ENCODE measurements around the gene DNASE1L2.

DNASE1L2 gene

DNA sequence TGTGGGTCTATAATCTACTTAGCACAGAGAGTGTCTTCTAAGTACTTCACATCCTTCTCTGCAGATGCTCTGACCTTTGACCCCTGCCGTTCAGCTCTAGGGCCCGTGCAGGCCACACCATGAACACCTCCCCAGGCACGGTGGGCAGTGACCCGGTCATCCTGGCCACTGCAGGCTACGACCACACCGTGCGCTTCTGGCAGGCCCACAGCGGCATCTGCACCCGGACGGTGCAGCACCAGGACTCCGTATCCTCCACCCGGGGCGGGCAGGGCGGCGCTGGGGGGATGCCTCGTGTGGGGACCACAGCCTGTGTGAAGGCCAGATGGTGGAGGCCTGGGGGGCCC, 30.3 kb upstream of the DNASE1L2 start:
- CTCF ChIA-PET: interaction anchor here (1.0 to 2.7 kb wide), 3 partner anchors 9 to 46 kb away, joined by 3 to 13 read pairs (median 4); partner anchors contain the start of genes ECI1 and PGP
- no peak for DNase-seq (ENCODE audit: extremely low spot score)
- TF ChIP-seq, protein P1, sequence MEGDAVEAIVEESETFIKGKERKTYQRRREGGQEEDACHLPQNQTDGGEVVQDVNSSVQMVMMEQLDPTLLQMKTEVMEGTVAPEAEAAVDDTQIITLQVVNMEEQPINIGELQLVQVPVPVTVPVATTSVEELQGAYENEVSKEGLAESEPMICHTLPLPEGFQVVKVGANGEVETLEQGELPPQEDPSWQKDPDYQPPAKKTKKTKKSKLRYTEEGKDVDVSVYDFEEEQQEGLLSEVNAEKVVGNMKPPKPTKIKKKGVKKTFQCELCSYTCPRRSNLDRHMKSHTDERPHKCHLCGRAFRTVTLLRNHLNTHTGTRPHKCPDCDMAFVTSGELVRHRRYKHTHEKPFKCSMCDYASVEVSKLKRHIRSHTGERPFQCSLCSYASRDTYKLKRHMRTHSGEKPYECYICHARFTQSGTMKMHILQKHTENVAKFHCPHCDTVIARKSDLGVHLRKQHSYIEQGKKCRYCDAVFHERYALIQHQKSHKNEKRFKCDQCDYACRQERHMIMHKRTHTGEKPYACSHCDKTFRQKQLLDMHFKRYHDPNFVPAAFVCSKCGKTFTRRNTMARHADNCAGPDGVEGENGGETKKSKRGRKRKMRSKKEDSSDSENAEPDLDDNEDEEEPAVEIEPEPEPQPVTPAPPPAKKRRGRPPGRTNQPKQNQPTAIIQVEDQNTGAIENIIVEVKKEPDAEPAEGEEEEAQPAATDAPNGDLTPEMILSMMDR (IDR thresholded peaks at IDR 0.05; ENCODE audit: control extremely low read depth, extremely low read depth, low read depth, missing control alignments): no peak
- POLR2A ChIA-PET: interaction anchor here (1.1 to 1.7 kb wide), 2 partner anchors 9 to 51 kb away, joined by 3 to 7 read pairs; partner anchors contain the start of gene TRAF7

DNA sequence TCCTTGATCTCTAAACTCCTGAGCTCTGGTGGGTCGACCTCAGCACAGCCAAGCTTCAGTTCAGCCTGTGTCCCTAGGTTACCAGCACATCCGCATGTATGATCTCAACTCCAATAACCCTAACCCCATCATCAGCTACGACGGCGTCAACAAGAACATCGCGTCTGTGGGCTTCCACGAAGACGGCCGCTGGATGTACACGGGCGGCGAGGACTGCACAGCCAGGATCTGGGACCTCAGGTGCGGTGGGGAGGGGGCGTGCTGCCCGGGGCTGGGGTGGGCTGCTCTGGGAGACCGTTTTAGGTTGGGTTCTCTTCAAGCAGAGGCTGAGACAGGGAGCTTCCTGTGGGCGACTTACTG, 29.8 kb upstream of the DNASE1L2 start:
- ChIA-PET POLR2A (interaction anchor here (0.6 to 1.1 kb wide), 2 partner anchors 9 to 52 kb away, joined by 3 to 6 read pairs; no protein-coding TSS in a partner anchor), CTCF (interaction anchor here (0.5 to 2.7 kb wide), 5 partner anchors 8 to 45 kb away, joined by 3 to 13 read pairs (median 4); partner anchors contain the start of genes ECI1 and PGP)
- TF ChIP-seq, protein P1 (IDR thresholded peaks at IDR 0.05; ENCODE audit: control extremely low read depth, extremely low read depth, low read depth, missing control alignments): no peak
- no peak for DNase-seq (ENCODE audit: extremely low spot score)

DNA sequence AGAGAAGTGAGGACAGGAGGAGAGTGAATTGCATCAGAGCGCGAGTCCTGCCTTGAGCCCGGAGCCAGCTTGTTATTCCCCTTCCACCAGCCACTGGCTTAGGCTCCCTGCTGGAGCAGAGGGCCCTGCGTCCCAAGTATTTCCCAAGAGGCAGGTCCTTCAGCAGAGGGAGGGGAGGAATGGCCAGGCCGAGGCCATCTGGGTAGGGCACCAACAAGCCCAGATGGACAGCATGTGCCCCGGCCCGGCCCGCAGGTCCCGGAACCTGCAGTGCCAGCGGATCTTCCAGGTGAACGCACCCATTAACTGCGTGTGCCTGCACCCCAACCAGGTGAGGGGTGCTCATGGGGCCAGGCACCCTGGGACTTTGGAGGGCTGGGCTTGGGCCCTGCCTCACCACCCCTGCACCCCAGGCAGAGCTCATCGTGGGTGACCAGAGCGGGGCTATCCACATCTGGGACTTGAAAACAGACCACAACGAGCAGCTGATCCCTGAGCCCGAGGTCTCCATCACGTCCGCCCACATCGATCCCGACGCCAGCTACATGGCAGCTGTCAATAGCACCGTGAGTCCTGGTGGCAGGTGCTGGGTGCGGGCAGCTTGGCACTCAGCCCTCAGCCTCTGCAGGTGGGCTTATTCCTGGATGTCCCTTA, 29.3 kb upstream of the DNASE1L2 start:
- DNase-seq (ENCODE audit: extremely low spot score): no peak
- TF ChIP-seq, protein P1 (IDR thresholded peaks at IDR 0.05; ENCODE audit: control extremely low read depth, extremely low read depth, low read depth, missing control alignments): no peak
- CTCF ChIA-PET: interaction anchor here (0.5 to 2.7 kb wide), 4 partner anchors 9 to 45 kb away, joined by 3 to 13 read pairs (median 4); partner anchors contain the start of gene ECI1
- POLR2A ChIA-PET: interaction anchor here (0.6 kb wide), 1 partner anchor 52 kb away, joined by 6 read pairs; no protein-coding TSS in a partner anchor

DNA sequence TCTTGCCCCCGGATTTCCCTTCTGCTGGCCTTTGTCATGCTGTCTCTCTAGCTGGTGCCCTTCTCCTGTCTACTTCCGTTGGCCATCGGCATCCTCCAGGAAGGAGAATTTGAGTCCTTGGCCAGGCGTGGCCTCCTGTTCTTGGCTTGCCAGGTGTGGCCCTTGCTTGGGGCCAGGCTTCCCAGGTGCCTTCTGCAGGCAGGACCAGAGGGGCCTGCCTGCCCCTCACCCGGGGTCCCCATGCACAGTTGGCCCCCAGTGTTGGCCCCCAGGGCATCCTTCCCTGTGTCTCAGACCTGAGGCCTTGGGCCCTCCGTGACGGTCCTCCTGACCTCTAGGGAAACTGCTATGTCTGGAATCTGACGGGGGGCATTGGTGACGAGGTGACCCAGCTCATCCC, 28.4 kb upstream of the DNASE1L2 start:
- TF ChIP-seq, protein P1 (IDR thresholded peaks at IDR 0.05; ENCODE audit: control extremely low read depth, extremely low read depth, low read depth, missing control alignments): no peak
- DNase-seq (ENCODE audit: extremely low spot score): no peak
- ChIA-PET CTCF (interaction anchor here (1.5 kb wide), 1 partner anchor 13 kb away, joined by 6 read pairs; no protein-coding TSS in a partner anchor), POLR2A (no interaction called here)

DNA sequence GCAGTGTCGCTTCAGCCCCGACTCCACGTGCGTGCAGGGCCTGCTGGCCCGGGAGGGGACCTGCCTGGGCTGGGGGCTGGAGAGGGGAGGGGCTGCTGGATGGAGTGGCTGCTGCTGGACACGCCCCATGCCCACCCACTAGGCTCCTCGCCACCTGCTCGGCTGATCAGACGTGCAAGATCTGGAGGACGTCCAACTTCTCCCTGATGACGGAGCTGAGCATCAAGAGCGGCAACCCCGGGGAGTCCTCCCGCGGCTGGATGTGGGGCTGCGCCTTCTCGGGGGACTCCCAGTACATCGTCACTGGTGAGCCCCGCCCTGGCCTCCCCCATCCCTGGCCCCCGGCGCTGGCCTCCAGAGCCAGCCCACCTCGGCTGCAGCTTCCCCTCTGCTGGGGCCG, 27.9 kb upstream of the DNASE1L2 start:
- no peak for DNase-seq (ENCODE audit: extremely low spot score)
- ChIA-PET POLR2A (no interaction called here), CTCF (interaction anchor here (1.5 kb wide), 1 partner anchor 14 kb away, joined by 6 read pairs; no protein-coding TSS in a partner anchor)
- TF ChIP-seq, protein P1 (IDR thresholded peaks at IDR 0.05; ENCODE audit: control extremely low read depth, extremely low read depth, low read depth, missing control alignments): no peak

DNA sequence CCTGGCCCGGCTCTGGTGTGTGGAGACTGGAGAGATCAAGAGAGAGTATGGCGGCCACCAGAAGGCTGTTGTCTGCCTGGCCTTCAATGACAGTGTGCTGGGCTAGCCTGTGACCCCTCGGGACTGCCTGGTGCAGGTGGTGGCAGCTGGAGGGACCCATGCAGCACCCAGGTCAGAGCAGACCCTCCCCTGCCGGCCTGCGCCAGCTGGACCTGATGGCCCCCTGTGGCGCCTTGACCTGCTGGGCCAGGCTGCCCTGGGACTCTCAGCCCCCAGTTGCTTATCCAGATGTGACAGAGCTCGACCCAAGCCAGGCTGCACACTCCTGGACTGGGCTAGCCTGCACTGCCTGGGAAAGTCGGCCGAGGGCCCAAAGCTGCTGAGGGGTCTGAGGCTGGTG, 27.5 kb upstream of the DNASE1L2 start:
- ChIA-PET CTCF (interaction anchor here (1.5 kb wide), 1 partner anchor 14 kb away, joined by 6 read pairs; no protein-coding TSS in a partner anchor), POLR2A (interaction anchor here (0.5 kb wide), 1 partner anchor 36 kb away, joined by 3 read pairs; no protein-coding TSS in a partner anchor)
- DNase-seq (ENCODE audit: extremely low spot score): no peak
- TF ChIP-seq, protein P1 (IDR thresholded peaks at IDR 0.05; ENCODE audit: control extremely low read depth, extremely low read depth, low read depth, missing control alignments): no peak
